Adrenal gland (tissue), 12 donors: Measurements from ENCODE around the gene CNTN2. TPM values are rescaled to one million over a fixed set of nuclear protein-coding genes. Genes with fewer than 3 reads are reported as not detected.

Source experiments
- DNase-seq, 7 donors: peaks; one replicate each; pipeline ENCODE4 v3.0.0-alpha.2; 2019 to 2020
- H3K27ac ChIP-seq, 5 donors: fragments of 200-600 bp; sonication (generic) in 4 of 5; 1 replicate in 3 of 5; 2 replicates in 2 of 5; pipeline versions ENCODE4 v1.5.1 to v1.8.0; 2016 to 2020; ENCODE audit warnings: mild to moderate bottlenecking in 1 of 5
- H3K27me3 ChIP-seq: fragments of 200-600 bp; 2 replicates; pipeline ENCODE4 v1.8.0; 2021
- H3K36me3 ChIP-seq, 2 donors: fragments of 200-600 bp; replicated peaks in 1 of 2; 1 replicate in 1 of 2; 2 replicates in 1 of 2; pipeline versions ENCODE4 v1.5.1 to v1.8.0; 2018 to 2022
- H3K4me1 ChIP-seq, 2 donors: fragments of 200-600 bp; replicated peaks in 1 of 2; 1 replicate in 1 of 2; 2 replicates in 1 of 2; pipeline versions ENCODE4 v1.5.1 to v1.8.0; 2018 to 2021
- H3K4me3 ChIP-seq, 4 donors: fragments of 200-600 bp; sonication (generic) in 3 of 4; one replicate each; pipeline ENCODE4 v1.5.1; 2016 to 2018
- H3K9me3 ChIP-seq, 3 donors: fragments of 200-600 bp; sonication (generic) in 1 of 3; replicated peaks in 1 of 3; 1 replicate in 2 of 3; 2 replicates in 1 of 3; pipeline versions ENCODE4 v1.5.1 to v1.8.0; 2016 to 2021
- CTCF ChIP-seq, 6 experiments: fragments of 450-650 bp in 4 of 6; fragments of 200-600 bp in 2 of 6; sonication (generic) in 1 of 6; IDR thresholded peaks; 1 replicate in 5 of 6; 2 replicates in 1 of 6; pipeline versions ENCODE4 v1.5.1 to v1.8.0; 2016 to 2021; ENCODE audit warnings: antibody characterized with exemption in 6 of 6, mild to moderate bottlenecking in 2 of 6, moderate library complexity in 1 of 6
- POLR2A ChIP-seq, 2 donors: fragments of 450-650 bp; IDR thresholded peaks; one replicate each; pipeline ENCODE4 v1.6.1; 2017; ENCODE audit warnings: antibody characterized with exemption in 2 of 2, mild to moderate bottlenecking in 2 of 2, moderate library complexity in 1 of 2
- WGBS, 4 donors: extraction: QIAGEN DNeasy Blood & Tissue Kit in 2 of 4; methylation state at CpG; one replicate each; pipeline versions ENCODE4 v1.1.5 to v1.1.7; 2013 to 2017; 5-methylcytosine and 5-hydroxymethylcytosine counted together
- intact Hi-C, 2 donors: fragments of 100-400 bp; cut with DNase I; formaldehyde crosslinking; loops; one replicate each; pipeline versions ENCODE4 v1.14.1 to v1.15.0; 2022 to 2023
- polyA plus RNA-seq, 3 donors: library from polyadenylated mRNA; stranded (reverse); fragments of 200-250 nt in 2 of 3; fragments of 350-450 nt in 1 of 3; fragmentation: Illumina TruSeq in 1 of 3; extraction: RNeasy Lipid Tissue Mini Kit (QIAGEN cat#74804) in 1 of 3; gene quantifications; one replicate each; pipeline ENCODE4 v1.2.3, GENCODE V29; 2013 to 2014
- total RNA-seq, 9 donors: library from RNA; depleted of rRNA in 4 of 9; stranded (reverse); fragments of >200 nt in 4 of 9; fragments of 120-200 nt in 1 of 9; fragmentation: NEBNext Ultra II Directional in 1 of 9; extraction: Animal tissue kit (Norgen Biotek cat#: 25700) in 1 of 9; gene quantifications; one replicate each; pipeline versions ENCODE4 v1.1.0 to v1.2.4, GENCODE V29; 2013 to 2023
- donor health status: healthy with polysubstance abuse.
- donor health status: Bipolar disorder and iron deficiency.
- donor health status: DM: yes; HTN: yes; CAD: no.
- donor health status: DM: no; HTN: no; CAD: no.
- donor health status: DM: no; HTN: no; CAD: no.
- donor health status: DM: yes; HTN: yes; CAD: no.

Gene CNTN2
- total and polyA plus RNA-seq, 12 donors, result 0.08 to 3.2 (median 0.45) TPM; not detected in 1

DNA sequence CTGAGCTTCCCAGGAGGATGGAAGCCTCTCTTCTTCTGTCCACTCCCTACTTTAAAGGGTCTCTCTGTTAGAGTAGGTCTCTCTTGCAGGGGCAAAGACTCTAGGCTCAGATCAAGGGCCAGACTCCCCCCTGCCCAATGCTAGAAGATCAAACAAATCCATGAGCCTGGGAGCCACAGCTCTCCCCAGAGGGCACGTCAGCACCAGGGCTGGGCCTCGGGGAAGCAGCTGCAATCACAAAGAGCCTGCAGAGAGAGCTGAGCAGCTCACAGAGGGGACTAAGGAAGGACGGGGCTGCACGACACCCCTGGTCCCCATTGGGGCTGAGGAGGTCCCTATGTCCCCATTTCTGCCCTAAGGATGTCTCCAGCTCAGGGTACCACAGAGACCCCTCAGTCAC lies 3.9 kb downstream of the CNTN2 start:
- 57 to 68% (median 64%) methylated on average over 2 to 4 of the region's 4 CpGs for WGBS, 4 donors
- no peaks in the 10 kb centered on the region for H3K4me1 ChIP-seq
- no peak for DNase-seq
- no peak overlapping the region for H3K27ac ChIP-seq
- H3K9me3 ChIP-seq, result no peaks in the 10 kb centered on the region
- H3K27me3 ChIP-seq, result no peaks in the 10 kb centered on the region
- no peaks in the 10 kb centered on the region for H3K36me3 ChIP-seq
- TF ChIP-seq CTCF (IDR thresholded peaks at IDR 0.05) (no peak), POLR2A (IDR thresholded peaks at IDR 0.05) (no peak)
- no peak overlapping the region for H3K4me3 ChIP-seq
- intact Hi-C loops, result no loop called here

- Histone ChIP-seq H3K4me3 (no peak overlapping the region), H3K4me1 (no peaks in the 10 kb centered on the region), H3K27me3 (no peaks in the 10 kb centered on the region), H3K9me3 (no peaks in the 10 kb centered on the region), H3K36me3 (no peaks in the 10 kb centered on the region), H3K27ac (no peak overlapping the region)
- DNase-seq, result no peak
- TF ChIP-seq CTCF (IDR thresholded peaks at IDR 0.05) (no peak), POLR2A (IDR thresholded peaks at IDR 0.05) (no peak)
- WGBS, 4 donors, result 69 to 89% (median 75%) methylated on average over 3 to 5 of the region's 5 CpGs
- intact Hi-C loops, result no loop called here
Observed at GRCh38 chr1:205047764-205048231, 4.8 kb downstream of the CNTN2 start.

GRCh38 chr1:205048382-205048781 lies 5.4 kb downstream of the CNTN2 start:
- Histone ChIP-seq H3K4me3 (no peak overlapping the region), H3K9me3 (no peaks in the 10 kb centered on the region), H3K27me3 (no peaks in the 10 kb centered on the region), H3K36me3 (no peaks in the 10 kb centered on the region), H3K27ac (no peak overlapping the region), H3K4me1 (no peaks in the 10 kb centered on the region)
- intact Hi-C loops, result no loop called here
- 87 to 91% (median 89%) methylated on average over 6 to 9 of the region's 9 CpGs for WGBS, 4 donors
- TF ChIP-seq CTCF (IDR thresholded peaks at IDR 0.05) (no peak), POLR2A (IDR thresholded peaks at IDR 0.05) (no peak)
- no peak for DNase-seq

DNA sequence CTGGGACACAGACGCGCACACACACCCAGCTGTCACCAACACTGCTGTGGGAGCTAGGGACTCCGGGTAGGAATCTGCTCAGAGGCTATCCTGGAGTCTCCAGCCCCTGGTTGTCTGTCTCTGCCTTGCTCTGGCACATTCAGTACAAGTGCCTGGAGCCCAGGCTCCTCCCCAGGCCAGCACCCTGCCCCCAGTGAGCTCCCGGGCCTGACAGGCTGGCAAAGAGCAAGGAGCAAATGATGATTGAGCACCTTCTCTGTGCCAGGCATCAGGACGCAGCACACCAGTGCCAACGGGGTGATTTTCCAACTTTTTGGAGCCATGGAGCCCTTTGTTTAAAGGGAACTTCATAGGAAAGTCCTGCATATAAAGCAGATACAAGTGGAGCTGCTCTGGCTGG lies 6.5 kb downstream of the CNTN2 start:
- peak in 6 of 7 donors; percentile 31 to 71 (median 48) for DNase-seq
- 33 to 64% (median 49%) methylated on average over 3 to 6 of the region's 6 CpGs for WGBS, 4 donors
- no peaks in the 10 kb centered on the region for H3K27me3 ChIP-seq
- no peak overlapping the region for H3K27ac ChIP-seq
- intact Hi-C loops, result no loop called here
- no peaks in the 10 kb centered on the region for H3K36me3 ChIP-seq
- TF ChIP-seq POLR2A (IDR thresholded peaks at IDR 0.05) (no peak), CTCF (IDR thresholded peaks at IDR 0.05) (no peak)
- no peak overlapping the region for H3K4me3 ChIP-seq
- no peaks in the 10 kb centered on the region for H3K9me3 ChIP-seq
- H3K4me1 ChIP-seq, result no peaks in the 10 kb centered on the region
